GM18499 (cell line): ENCODE results near the gene PEX5.
A peak's percentile ranks its signal among the peaks of the same experiment; 100 is the strongest.
"Not testable (repeated sequence)": the region's sequence is repeated elsewhere in the genome, so short reads cannot be mapped to it uniquely, and the experiment has no call there.

ENCODE experiments used
- ATAC-seq: cut with Tn5 transposase; IDR thresholded peaks from one replicate; pipeline ENCODE4 v1.9.1; 2021; ENCODE audit warnings: moderate number of reproducible peaks; ENCODE audit not compliant: insufficient read depth, unreplicated experiment

PEX5 gene

DNA sequence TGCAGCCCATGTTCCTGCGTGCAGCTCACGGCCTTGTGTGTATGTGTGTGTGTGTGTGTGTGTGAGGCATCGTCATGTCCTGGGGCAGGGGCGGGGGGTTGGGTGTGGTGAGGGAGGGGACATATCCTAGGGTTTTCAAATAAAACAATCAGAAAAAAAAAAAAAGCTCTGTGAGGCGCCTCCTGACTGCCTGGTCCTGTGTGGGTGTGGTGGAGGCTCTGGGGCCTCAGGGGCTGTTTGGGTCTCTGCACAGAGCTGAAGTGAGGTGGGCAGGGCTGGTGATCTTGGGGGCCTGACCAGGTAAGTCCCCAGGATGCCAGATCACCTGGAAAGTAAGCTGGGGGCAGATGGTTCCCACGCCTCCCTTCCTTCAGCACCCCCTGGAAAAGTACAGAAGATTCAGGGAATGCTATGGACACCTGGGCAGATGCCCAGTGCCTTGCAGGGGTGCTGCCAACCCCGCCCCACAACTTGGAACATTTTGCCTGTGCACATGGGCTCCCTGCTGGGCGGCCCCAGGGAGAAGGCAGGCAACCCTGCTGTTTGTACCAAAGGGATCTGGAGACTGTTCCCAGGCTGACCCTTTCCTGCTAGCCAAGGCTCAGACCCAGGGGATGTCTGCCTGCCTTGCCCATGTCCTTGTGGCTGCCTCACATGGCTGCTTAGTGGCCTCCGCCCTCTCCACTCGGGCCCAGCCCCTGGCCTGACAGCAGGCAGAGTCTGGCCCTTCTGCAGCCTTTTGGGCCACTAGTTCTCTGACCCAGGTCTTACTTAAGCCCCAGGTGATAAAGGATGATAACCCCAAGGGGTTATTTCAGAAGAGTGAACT, 30.5 kb upstream of the PEX5 start:
- no peak for ATAC-seq

DNA sequence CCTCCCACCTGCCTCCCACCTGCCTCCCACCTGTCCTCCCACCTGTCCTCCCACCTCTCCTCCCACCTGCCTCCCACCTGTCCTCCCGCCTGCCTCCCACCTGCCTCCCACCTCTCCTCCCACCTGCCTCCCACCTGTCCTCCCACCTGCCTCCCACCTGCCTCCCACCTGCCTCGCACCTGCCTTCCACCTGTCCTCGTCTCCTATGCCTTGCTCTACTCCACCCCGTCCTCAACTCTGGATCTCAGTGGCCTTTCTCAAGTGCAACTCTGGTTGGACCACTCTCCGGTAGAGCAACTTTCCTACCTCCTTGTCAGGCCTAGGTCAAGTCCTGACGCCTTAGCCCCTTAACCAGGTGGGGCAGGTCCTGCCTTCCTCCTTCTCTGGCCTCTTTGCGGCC, 29.3 kb upstream of the PEX5 start:
- no peak for ATAC-seq

GRCh38 chr12:7161327-7161726, 28.2 kb upstream of the PEX5 start:
- no peak for ATAC-seq

GRCh38 chr12:7161811-7162210, 27.7 kb upstream of the PEX5 start:
- no peak for ATAC-seq

GRCh38 chr12:7162691-7163114, 26.8 kb upstream of the PEX5 start:
- no peak for ATAC-seq

GRCh38 chr12:7169951-7170350, 19.5 kb upstream of the PEX5 start:
- no peak for ATAC-seq

GRCh38 chr12:7171854-7172253, 17.6 kb upstream of the PEX5 start:
- no peak for ATAC-seq

GRCh38 chr12:7175493-7175892, 14.0 kb upstream of the PEX5 start:
- no peak for ATAC-seq

DNA sequence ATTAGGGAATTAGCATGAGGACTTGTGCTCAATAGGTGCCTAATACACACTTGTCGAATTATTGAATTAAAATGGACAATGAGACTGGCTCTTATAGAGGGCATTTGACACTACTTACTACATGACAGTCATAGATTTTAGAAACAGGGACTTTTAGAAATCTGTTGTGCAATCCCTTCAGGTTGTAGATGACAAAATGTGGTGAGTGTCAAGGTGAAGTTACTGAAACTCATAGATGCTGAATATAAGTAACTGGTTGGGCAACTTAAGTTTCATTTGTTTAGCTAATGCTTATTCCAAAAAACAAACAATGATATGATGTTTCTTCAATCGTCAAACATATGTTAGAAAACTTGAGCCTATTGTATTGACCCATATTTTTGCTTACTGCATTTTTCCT, 12.9 kb upstream of the PEX5 start:
- ATAC-seq = no peak

DNA sequence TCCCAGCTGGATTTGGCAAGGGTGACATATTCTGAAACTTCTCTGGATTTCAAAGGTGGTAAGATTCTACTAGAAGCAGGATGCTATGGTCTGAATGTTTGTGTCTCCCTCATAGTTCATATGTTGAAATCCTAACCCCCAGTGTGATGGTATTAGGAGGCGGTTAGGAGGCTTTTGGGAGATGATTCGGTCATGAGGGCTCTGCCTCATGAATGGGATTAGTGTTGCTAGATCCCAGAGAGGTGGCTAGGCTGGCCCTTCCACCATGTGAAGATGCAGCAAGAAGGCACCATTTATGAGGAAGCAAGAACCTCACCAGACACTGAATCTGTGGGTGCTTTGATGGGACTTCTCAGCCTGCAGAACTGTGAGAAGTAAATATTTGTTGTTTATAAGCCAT, 11.0 kb upstream of the PEX5 start:
- ATAC-seq = no peak

DNA sequence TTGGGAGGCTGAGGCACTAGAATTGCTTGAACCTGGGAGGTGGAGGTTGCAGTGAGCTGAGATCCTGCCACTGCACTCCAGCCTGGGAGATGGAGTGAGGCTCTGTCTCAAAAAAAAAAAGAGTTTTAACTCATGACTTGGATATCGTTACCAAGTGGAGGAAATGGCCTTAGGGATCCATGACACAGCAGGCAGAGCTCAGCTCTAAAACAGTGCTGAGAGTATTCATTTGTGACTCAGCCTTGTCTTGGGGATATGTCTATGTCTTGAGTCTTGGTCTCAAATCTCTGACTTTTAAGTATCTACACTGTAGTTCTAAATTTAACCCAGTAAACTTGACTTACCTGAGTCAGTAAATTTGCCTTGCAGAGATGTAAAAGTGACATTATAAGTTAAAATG, 8.8 kb upstream of the PEX5 start:
- no peak for ATAC-seq

GRCh38 chr12:7186058-7186457, 3.4 kb upstream of the PEX5 start:
- not testable (repeated sequence) for ATAC-seq

GRCh38 chr12:7188562-7189397, 706 bp upstream of the PEX5 start:
- peak; percentile 22 for ATAC-seq

- ATAC-seq = no peak
Measured at GRCh38 chr12:7190268-7191055, 976 bp downstream of the PEX5 start.

- no peak for ATAC-seq
Measured at GRCh38 chr12:7193674-7194073, 4.2 kb downstream of the PEX5 start.

GRCh38 chr12:7197841-7198240, 8.4 kb downstream of the PEX5 start:
- no peak for ATAC-seq

GRCh38 chr12:7203109-7203508, 13.6 kb downstream of the PEX5 start:
- no peak for ATAC-seq

DNA sequence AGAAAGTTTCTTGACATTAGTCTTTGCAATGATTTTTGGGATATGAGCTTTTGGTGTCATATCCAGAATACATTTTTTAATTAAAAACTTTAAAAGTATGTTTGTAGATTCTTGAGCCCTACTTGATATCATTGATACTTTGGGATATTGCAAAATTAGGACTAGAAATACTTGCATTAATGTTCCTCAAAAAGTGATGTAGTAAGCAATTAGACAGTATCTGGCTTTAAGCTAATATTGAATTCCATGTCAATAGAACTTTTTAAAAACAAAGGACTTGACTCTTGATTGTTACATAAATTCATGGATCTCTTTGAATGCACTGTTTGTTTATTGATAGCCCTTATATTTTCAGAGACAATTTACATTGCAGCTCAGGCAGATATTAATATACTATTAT, 15.6 kb downstream of the PEX5 start:
- ATAC-seq = no peak

- no peak for ATAC-seq
Measured at GRCh38 chr12:7206691-7207090, 17.2 kb downstream of the PEX5 start.

DNA sequence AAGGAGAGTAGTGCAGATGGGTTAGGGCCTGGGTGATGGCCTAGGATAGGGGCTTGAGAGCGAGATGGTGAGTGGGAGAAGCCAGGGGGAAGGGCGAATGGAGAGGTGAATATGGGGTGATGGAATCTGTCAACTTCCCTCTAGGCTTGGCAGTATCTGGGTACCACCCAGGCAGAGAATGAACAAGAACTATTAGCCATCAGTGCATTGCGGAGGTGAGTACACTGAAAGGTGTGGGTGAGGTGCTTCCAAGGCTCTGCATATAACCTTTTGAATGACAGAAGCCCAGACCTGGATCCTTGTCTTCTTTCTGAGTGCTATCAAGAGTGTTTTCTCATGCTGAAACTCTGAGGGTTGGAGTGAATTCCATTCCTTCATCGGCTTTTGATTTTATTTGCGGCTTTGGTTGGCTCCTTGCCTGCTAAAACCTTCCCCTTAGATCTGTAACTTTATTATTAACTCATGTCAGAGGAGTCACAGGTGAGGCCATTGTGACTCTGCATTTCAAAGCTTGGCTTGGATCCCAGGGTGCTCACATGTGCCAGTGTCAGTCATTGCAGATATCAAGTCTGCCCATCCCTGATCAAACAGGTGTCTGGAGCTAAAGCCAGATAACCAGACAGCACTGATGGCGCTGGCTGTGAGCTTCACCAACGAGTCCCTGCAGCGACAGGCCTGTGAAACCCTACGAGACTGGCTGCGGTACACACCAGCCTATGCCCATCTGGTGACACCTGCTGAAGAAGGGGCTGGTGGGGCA, 18.6 kb downstream of the PEX5 start:
- no peak for ATAC-seq
